ENCODE data around the gene PRDX3.
"Not testable (repeated sequence)": the region's sequence is repeated elsewhere in the genome, so short reads cannot be mapped to it uniquely, and the experiment has no call there.

PRDX3 gene

GRCh38 chr10:119139464-119140067, 39.0 kb downstream of the PRDX3 start:
- no peak for DNase-seq (ENCODE audit: low read depth)
- H3K4me3 ChIP-seq (ENCODE audit: control insufficient read depth, low read depth, low read length): no peak overlapping the region
- TF ChIP-seq, protein P1, sequence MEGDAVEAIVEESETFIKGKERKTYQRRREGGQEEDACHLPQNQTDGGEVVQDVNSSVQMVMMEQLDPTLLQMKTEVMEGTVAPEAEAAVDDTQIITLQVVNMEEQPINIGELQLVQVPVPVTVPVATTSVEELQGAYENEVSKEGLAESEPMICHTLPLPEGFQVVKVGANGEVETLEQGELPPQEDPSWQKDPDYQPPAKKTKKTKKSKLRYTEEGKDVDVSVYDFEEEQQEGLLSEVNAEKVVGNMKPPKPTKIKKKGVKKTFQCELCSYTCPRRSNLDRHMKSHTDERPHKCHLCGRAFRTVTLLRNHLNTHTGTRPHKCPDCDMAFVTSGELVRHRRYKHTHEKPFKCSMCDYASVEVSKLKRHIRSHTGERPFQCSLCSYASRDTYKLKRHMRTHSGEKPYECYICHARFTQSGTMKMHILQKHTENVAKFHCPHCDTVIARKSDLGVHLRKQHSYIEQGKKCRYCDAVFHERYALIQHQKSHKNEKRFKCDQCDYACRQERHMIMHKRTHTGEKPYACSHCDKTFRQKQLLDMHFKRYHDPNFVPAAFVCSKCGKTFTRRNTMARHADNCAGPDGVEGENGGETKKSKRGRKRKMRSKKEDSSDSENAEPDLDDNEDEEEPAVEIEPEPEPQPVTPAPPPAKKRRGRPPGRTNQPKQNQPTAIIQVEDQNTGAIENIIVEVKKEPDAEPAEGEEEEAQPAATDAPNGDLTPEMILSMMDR (IDR thresholded peaks at IDR 0.05; ENCODE audit: control insufficient read depth, insufficient read depth, low read depth, low read length, missing control alignments): peak; percentile 74

- TF ChIP-seq, protein P1 (IDR thresholded peaks at IDR 0.05; ENCODE audit: control insufficient read depth, insufficient read depth, low read depth, low read length, missing control alignments): no peak
- H3K4me3 ChIP-seq (ENCODE audit: control insufficient read depth, low read depth, low read length): no peak overlapping the region
- DNase-seq (ENCODE audit: low read depth): no peak
These were observed 40.0 kb downstream of the PRDX3 start for GRCh38 chr10:119138346-119139306.

GRCh38 chr10:119137878-119138277, 40.7 kb downstream of the PRDX3 start:
- not testable (repeated sequence) for H3K4me3 ChIP-seq (ENCODE audit: control insufficient read depth, low read depth, low read length); DNase-seq (ENCODE audit: low read depth)

DNA sequence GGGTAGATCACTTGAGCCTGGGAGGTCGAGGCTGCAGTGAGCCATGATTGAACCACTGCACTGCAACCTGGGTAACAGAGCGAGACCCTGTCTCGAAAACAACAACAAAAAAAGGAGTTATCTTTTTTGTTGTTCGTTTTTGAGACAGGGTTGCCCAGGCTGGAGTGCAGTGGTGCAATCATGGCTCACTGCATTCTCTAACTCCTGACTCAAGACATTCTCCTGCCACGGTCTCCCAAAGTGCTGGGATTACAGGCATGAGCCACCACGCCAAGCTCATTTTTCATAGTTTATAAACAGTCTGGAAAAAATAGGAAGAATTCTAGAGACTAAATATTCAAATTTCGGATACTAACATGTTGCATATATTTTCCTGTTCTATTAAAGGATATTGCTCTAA, 42.5 kb downstream of the PRDX3 start:
- TF ChIP-seq, protein P1 (IDR thresholded peaks at IDR 0.05; ENCODE audit: control insufficient read depth, insufficient read depth, low read depth, low read length, missing control alignments): no peak
- no peak overlapping the region for H3K4me3 ChIP-seq (ENCODE audit: control insufficient read depth, low read depth, low read length)
- no peak for DNase-seq (ENCODE audit: low read depth)

GRCh38 chr10:119135513-119135881, 43.1 kb downstream of the PRDX3 start:
- TF ChIP-seq, protein P1 (IDR thresholded peaks at IDR 0.05; ENCODE audit: control insufficient read depth, insufficient read depth, low read depth, low read length, missing control alignments): no peak
- H3K4me3 ChIP-seq (ENCODE audit: control insufficient read depth, low read depth, low read length): no peak overlapping the region
- peak; percentile 80 for DNase-seq (ENCODE audit: low read depth)

GRCh38 chr10:119133949-119134348, 44.7 kb downstream of the PRDX3 start:
- H3K4me3 ChIP-seq (ENCODE audit: control insufficient read depth, low read depth, low read length): no peak overlapping the region
- DNase-seq (ENCODE audit: low read depth): no peak
- TF ChIP-seq, protein P1 (IDR thresholded peaks at IDR 0.05; ENCODE audit: control insufficient read depth, insufficient read depth, low read depth, low read length, missing control alignments): no peak

Measured in AG09309 (cell line).